ENCODE measurements around the gene MYO3B. TPM values are rescaled to one million over a fixed set of nuclear protein-coding genes. Genes with fewer than 3 reads are reported as not detected.

MYO3B gene
- total RNA-seq (1 to 10 TPM in 1 of 2 donors, not detected in 1; 1.3 TPM), polyA plus RNA-seq (ENCODE audit: insufficient read length in 6 of 6) (1 to 10 TPM; 2.5 to 4.1 (median 2.9) TPM)
- long read RNA-seq, donor 1 = 0 reads
- long read RNA-seq, donor 2 = 0 reads
- long read RNA-seq, donor 3 = 0 reads
- long read RNA-seq, donor 4 = 0 reads
- long read RNA-seq, donor 5 = 0 reads
- long read RNA-seq, donor 6 = 0 reads
- long read RNA-seq, donor 7 = 0 reads
- long read RNA-seq, donor 8 = 0 reads
- long read RNA-seq, donor 9 = 0 reads
- long read RNA-seq, donor 10 = 0 reads
- long read RNA-seq, donor 11 = 0 reads
- long read RNA-seq, donor 12 = 0 reads

GRCh38 chr2:170177950-170178781 is at the start of gene MYO3B:
TSS of gene MYO3B (plus strand) at chr2:170178147. CDS start at chr2:170178288, 141 bp downstream.
- Histone ChIP-seq H3K27ac (no peak within 1 kb of the TSS), H3K4me1 (no peaks in the 10 kb centered on the region), H3K27me3 (no peaks in the 10 kb centered on the region), H3K9me3 (no peaks in the 10 kb centered on the region), H3K4me3 (no peak within 1 kb of the TSS), H3K36me3 (no peaks in the 10 kb centered on the region)
- DNase-seq = no peak
- no peak for ATAC-seq
- TF ChIP-seq CTCF (IDR thresholded peaks at IDR 0.05) = no peak
- intact Hi-C loops (cut with DNase I) = no loop called here

- no peak for TF ChIP-seq CTCF (IDR thresholded peaks at IDR 0.05)
- no peak overlapping the region for H3K4me3 ChIP-seq
- no peak overlapping the region for H3K27ac ChIP-seq
- no peak for DNase-seq
- no peak for ATAC-seq
- no peaks in the 10 kb centered on the region for H3K27me3 ChIP-seq
- H3K4me1 ChIP-seq = no peaks in the 10 kb centered on the region
- intact Hi-C loops (cut with DNase I) = no loop called here
- H3K9me3 ChIP-seq = peaks cover 0 to 7% of the 10 kb centered on the region in 2 donors
- H3K36me3 ChIP-seq = no peaks in the 10 kb centered on the region
Observed at GRCh38 chr2:170139276-170139967, 38.5 kb upstream of the MYO3B start.

- no peak for TF ChIP-seq CTCF (IDR thresholded peaks at IDR 0.05)
- Histone ChIP-seq H3K27me3 (no peaks in the 10 kb centered on the region), H3K36me3 (no peaks in the 10 kb centered on the region), H3K4me1 (no peaks in the 10 kb centered on the region), H3K4me3 (no peak overlapping the region), H3K27ac (no peak overlapping the region), H3K9me3 (peaks cover 0 to 2% of the 10 kb centered on the region in 2 donors)
- DNase-seq = no peak
- intact Hi-C loops (cut with DNase I) = no loop called here
- ATAC-seq = no peak
Observed at GRCh38 chr2:170140561-170140960, 37.4 kb upstream of the MYO3B start.

GRCh38 chr2:170141865-170142264 is 36.1 kb upstream of the MYO3B start:
- no peaks in the 10 kb centered on the region for H3K4me1 ChIP-seq
- no peak for ATAC-seq

More at GRCh38 chr2:170141865-170142264, 36.1 kb upstream of the MYO3B start:
- no peaks in the 10 kb centered on the region for H3K9me3 ChIP-seq
- no peak for TF ChIP-seq CTCF (IDR thresholded peaks at IDR 0.05)
- no peak overlapping the region for H3K4me3 ChIP-seq
- H3K36me3 ChIP-seq = no peaks in the 10 kb centered on the region
- no peak for DNase-seq
- intact Hi-C loops (cut with DNase I) = no loop called here
- no peaks in the 10 kb centered on the region for H3K27me3 ChIP-seq
- no peak overlapping the region for H3K27ac ChIP-seq

Data from left lung (tissue), 14 donors.